Tibial nerve (tissue), 4 donors: Measurements from ENCODE around the gene MIER2. TPM values are rescaled to one million over a fixed set of nuclear protein-coding genes. Genes with fewer than 3 reads are reported as not detected.
A peak's percentile ranks its signal among the peaks of the same experiment; 100 is the strongest.

ENCODE experiments used
- DNase-seq, 2 donors: peaks; one replicate each; pipeline ENCODE4 v3.0.0-alpha.2; 2019; ENCODE audit warnings: low spot score in 2 of 2
- H3K27ac ChIP-seq, 4 donors: fragments of 200-600 bp; sonication (generic) in 3 of 4; one replicate each; pipeline ENCODE4 v1.5.1; 2017 to 2019; ENCODE audit warnings: mild to moderate bottlenecking in 1 of 4
- H3K27me3 ChIP-seq, 2 donors: fragments of 200-600 bp; sonication (generic) in 1 of 2; one replicate each; pipeline versions ENCODE4 v1.5.1 to v1.6.0; 2017 to 2019
- H3K36me3 ChIP-seq, 3 donors: fragments of 200-600 bp; sonication (generic); one replicate each; pipeline ENCODE4 v1.5.1; 2018 to 2019
- H3K4me1 ChIP-seq, 4 donors: fragments of 200-600 bp; sonication (generic) in 3 of 4; one replicate each; pipeline ENCODE4 v1.5.1; 2017 to 2019
- H3K4me3 ChIP-seq, 4 donors: fragments of 200-600 bp; sonication (generic) in 3 of 4; one replicate each; pipeline ENCODE4 v1.5.1; 2017 to 2019; ENCODE audit warnings: mild to moderate bottlenecking in 1 of 4, moderate library complexity in 1 of 4
- H3K9me3 ChIP-seq, 4 donors: fragments of 200-600 bp; sonication (generic) in 3 of 4; one replicate each; pipeline ENCODE4 v1.5.1; 2017 to 2019
- CTCF ChIP-seq, 5 experiments: fragments of 200-600 bp in 3 of 5; fragments of 450-650 bp in 2 of 5; sonication (generic) in 3 of 5; IDR thresholded peaks; one replicate each; pipeline ENCODE4 v1.5.1; 2016 to 2019; ENCODE audit warnings: antibody characterized with exemption in 5 of 5, mild to moderate bottlenecking in 3 of 5, moderate library complexity in 2 of 5
- EP300 ChIP-seq, 2 donors: sonication (generic); formaldehyde crosslinking; IDR thresholded peaks; one replicate each; pipeline ENCODE4 v1.6.1; 2017; ENCODE audit warnings: antibody characterized with exemption in 2 of 2, mild to moderate bottlenecking in 1 of 2
- POLR2A ChIP-seq, 2 donors: fragments of 450-650 bp; IDR thresholded peaks; one replicate each; pipeline ENCODE4 v1.6.1; 2017; ENCODE audit warnings: antibody characterized with exemption in 2 of 2, mild to moderate bottlenecking in 2 of 2, moderate library complexity in 2 of 2
- WGBS, 2 donors: methylation state at CpG; one replicate each; pipeline ENCODE4 v1.1.5; 2018; 5-methylcytosine and 5-hydroxymethylcytosine counted together
- total RNA-seq, 4 donors: library from RNA; depleted of rRNA; stranded (reverse); fragments of >200 nt; gene quantifications; one replicate each; pipeline ENCODE4 v1.1.0, GENCODE V29; 2016

The MIER2 gene
- total RNA-seq, 4 donors from 2014 or later: 17.8 to 20.7 (median 19.1) TPM

GRCh38 chr19:309206-309565 lies 35.4 kb downstream of the MIER2 start:
- Histone ChIP-seq H3K36me3 (peaks cover 3 to 85% (median 21%) of the 10 kb centered on the region in 3 donors), H3K9me3 (no peaks in the 10 kb centered on the region), H3K27me3 (no peaks in the 10 kb centered on the region), H3K4me3 (peak overlapping the region in 1 of 4 donors; percentile 36), H3K27ac (no peak overlapping the region), H3K4me1 (no peaks in the 10 kb centered on the region)
- no peak for DNase-seq
- 73 to 94% methylated on average over 14 of the region's 14 CpGs for WGBS, 2 donors
- TF ChIP-seq CTCF (IDR thresholded peaks at IDR 0.05): no peak
- no peak for TF ChIP-seq EP300 (IDR thresholded peaks at IDR 0.05)
- no peak for TF ChIP-seq POLR2A (IDR thresholded peaks at IDR 0.05)

- Histone ChIP-seq H3K27me3 (no peaks in the 10 kb centered on the region), H3K4me3 (peak overlapping the region in 1 of 4 donors; percentile 36), H3K4me1 (no peaks in the 10 kb centered on the region), H3K36me3 (peaks cover 3 to 80% (median 21%) of the 10 kb centered on the region in 3 donors), H3K9me3 (no peaks in the 10 kb centered on the region), H3K27ac (no peak overlapping the region)
- 94 to 100% methylated on average over 15 to 39 of the region's 48 CpGs for WGBS, 2 donors
- no peak for DNase-seq
- TF ChIP-seq EP300 (IDR thresholded peaks at IDR 0.05): no peak
- TF ChIP-seq POLR2A (IDR thresholded peaks at IDR 0.05): no peak
- no peak for TF ChIP-seq CTCF (IDR thresholded peaks at IDR 0.05)
Measured at GRCh38 chr19:308471-309205, 36.0 kb downstream of the MIER2 start.

GRCh38 chr19:307793-308420 lies 36.7 kb downstream of the MIER2 start:
- WGBS, 2 donors: 82 to 86% methylated on average over 20 to 21 of the region's 21 CpGs

GRCh38 chr19:307111-307531 lies 37.5 kb downstream of the MIER2 start:
- H3K9me3 ChIP-seq: no peaks in the 10 kb centered on the region
- H3K4me3 ChIP-seq: no peak overlapping the region
- no peak for DNase-seq
- no peaks in the 10 kb centered on the region for H3K4me1 ChIP-seq
- H3K27ac ChIP-seq: no peak overlapping the region
- TF ChIP-seq EP300 (IDR thresholded peaks at IDR 0.05) (no peak), POLR2A (IDR thresholded peaks at IDR 0.05) (no peak), CTCF (IDR thresholded peaks at IDR 0.05) (no peak)
- H3K27me3 ChIP-seq: no peaks in the 10 kb centered on the region
- WGBS, 2 donors: 94 to 95% methylated on average over 16 to 19 of the region's 26 CpGs
- peaks cover 3 to 69% (median 21%) of the 10 kb centered on the region in 3 donors for H3K36me3 ChIP-seq

More at GRCh38 chr19:307793-308420, 36.7 kb downstream of the MIER2 start:
- Histone ChIP-seq H3K4me1 (no peaks in the 10 kb centered on the region), H3K27me3 (no peaks in the 10 kb centered on the region), H3K9me3 (no peaks in the 10 kb centered on the region), H3K27ac (no peak overlapping the region), H3K36me3 (peaks cover 3 to 73% (median 21%) of the 10 kb centered on the region in 3 donors), H3K4me3 (peak overlapping the region in 1 of 4 donors; percentile 36)
- DNase-seq: no peak
- TF ChIP-seq EP300 (IDR thresholded peaks at IDR 0.05) (no peak), POLR2A (IDR thresholded peaks at IDR 0.05) (no peak), CTCF (IDR thresholded peaks at IDR 0.05) (no peak)
